Fibroblast of lung (primary cell): ENCODE data around the gene TMC1. TPM values are rescaled to one million over a fixed set of nuclear protein-coding genes. Genes with fewer than 3 reads are reported as not detected.
A peak's percentile ranks its signal among the peaks of the same experiment; 100 is the strongest.
"Not testable (repeated sequence)": the region's sequence is repeated elsewhere in the genome, so short reads cannot be mapped to it uniquely, and the experiment has no call there.

Experiments used
- DNase-seq, 2 donors: peaks; one replicate each; pipeline versions ENCODE4 v3.0.0 to v3.0.0-alpha.2; 2010; ENCODE audit warnings: low read depth in 2 of 2
- H2AFZ ChIP-seq: 2 replicates; pipeline ENCODE4 v1.5.1; 2012; ENCODE audit warnings: low read length, control low read depth, inconsistent platforms
- H3K27ac ChIP-seq: 2 replicates; pipeline ENCODE4 v1.5.1; 2011; ENCODE audit warnings: low read length, control low read depth; ENCODE audit not compliant: insufficient read depth
- H3K27me3 ChIP-seq: 2 replicates; pipeline ENCODE4 v1.5.1; 2011; ENCODE audit warnings: mild to moderate bottlenecking, low read length; ENCODE audit not compliant: control insufficient read depth, insufficient read depth
- H3K36me3 ChIP-seq: 2 replicates; pipeline ENCODE4 v1.5.1; 2011; ENCODE audit warnings: low read length; ENCODE audit not compliant: control insufficient read depth, insufficient read depth
- H3K4me1 ChIP-seq: 2 replicates; pipeline ENCODE4 v1.5.1; 2011; ENCODE audit warnings: low read length; ENCODE audit not compliant: control insufficient read depth, insufficient read depth; ENCODE audit errors: extremely low read depth
- H3K4me2 ChIP-seq: 2 replicates; pipeline ENCODE4 v1.5.1; 2011; ENCODE audit warnings: low read length, control low read depth; ENCODE audit not compliant: insufficient read depth; ENCODE audit errors: extremely low read depth
- H3K4me3 ChIP-seq, 4 experiments: fragments of 200-600 bp in 1 of 4; sonication (generic) in 1 of 4; replicated peaks in 1 of 4; 2 replicates each; pipeline ENCODE4 v1.5.1; 2011 to 2016; ENCODE audit warnings: low read length in 4 of 4, low read depth in 3 of 4, mild to moderate bottlenecking in 3 of 4, control low read depth in 2 of 4, inconsistent platforms in 1 of 4, mixed read lengths in 1 of 4; ENCODE audit not compliant: insufficient read depth in 1 of 4; ENCODE audit errors: control extremely low read depth in 1 of 4
- H3K79me2 ChIP-seq: 2 replicates; pipeline ENCODE4 v1.5.1; 2012; ENCODE audit warnings: mild to moderate bottlenecking, low read length, inconsistent platforms; ENCODE audit not compliant: control insufficient read depth, insufficient read depth
- H3K9ac ChIP-seq: 2 replicates; pipeline ENCODE4 v1.5.1; 2011; ENCODE audit warnings: mild to moderate bottlenecking, low read length, control low read depth; ENCODE audit not compliant: insufficient read depth
- H3K9me3 ChIP-seq: 2 replicates; pipeline ENCODE4 v1.5.1; 2012; ENCODE audit warnings: low read depth, low read length; ENCODE audit not compliant: control insufficient read depth, insufficient read depth
- H4K20me1 ChIP-seq: 2 replicates; pipeline ENCODE4 v1.5.1; 2011; ENCODE audit warnings: low read length; ENCODE audit not compliant: control insufficient read depth, insufficient read depth; ENCODE audit errors: extremely low read depth
- EZH2 ChIP-seq: IDR thresholded peaks from 2 replicates; pipeline ENCODE4 v1.5.1; 2012; ENCODE audit warnings: low read length, control low read depth, mild to moderate bottlenecking; ENCODE audit errors: missing control alignments
- polyA plus RNA-seq, 2 donors: library from polyadenylated mRNA; depleted of rRNA in 1 of 2; stranded (reverse) in 1 of 2; unstranded in 1 of 2; fragments of >200 nt; gene quantifications; 2 replicates each; pipeline ENCODE4 v1.2.1, GENCODE V29; 2011 to 2012; ENCODE audit warnings: missing spikeins in 1 of 2
- total RNA-seq: library from RNA; depleted of rRNA; stranded (reverse); fragments of >200 nt; gene quantifications from 2 replicates; pipeline ENCODE4 v1.2.1, GENCODE V29; 2014
- TF ChIP-seq, protein P1 (sequence below), 2 donors: IDR thresholded peaks in 1 of 2; conservative IDR thresholded peaks in 1 of 2; 1 replicate in 1 of 2; 2 replicates in 1 of 2; pipeline ENCODE4 v1.5.1; 2011 to 2012; ENCODE audit warnings: low read length in 2 of 2, control low read depth in 1 of 2, inconsistent platforms in 1 of 2, low read depth in 1 of 2, mild to moderate bottlenecking in 1 of 2

The TMC1 gene
- total and polyA plus RNA-seq, 2 donors (not counting 1 experiment from before 2014, with no cell fraction given) = 0.27 to 0.33 TPM

- Histone ChIP-seq H3K4me1 (peaks cover 3% of the 10 kb centered on the region), H3K36me3 (no peaks in the 10 kb centered on the region), H3K27ac (no peak overlapping the region), H4K20me1 (no peaks in the 10 kb centered on the region), H2AFZ (peak overlapping the region; percentile 69), H3K9ac (no peak overlapping the region), H3K4me3 (no peak overlapping the region), H3K9me3 (no peaks in the 10 kb centered on the region), H3K4me2 (no peak overlapping the region), H3K27me3 (no peaks in the 10 kb centered on the region), H3K79me2 (no peaks in the 10 kb centered on the region)
- peak; percentile 29 to 30 for DNase-seq
- no peak for TF ChIP-seq EZH2
- TF ChIP-seq, protein P1, sequence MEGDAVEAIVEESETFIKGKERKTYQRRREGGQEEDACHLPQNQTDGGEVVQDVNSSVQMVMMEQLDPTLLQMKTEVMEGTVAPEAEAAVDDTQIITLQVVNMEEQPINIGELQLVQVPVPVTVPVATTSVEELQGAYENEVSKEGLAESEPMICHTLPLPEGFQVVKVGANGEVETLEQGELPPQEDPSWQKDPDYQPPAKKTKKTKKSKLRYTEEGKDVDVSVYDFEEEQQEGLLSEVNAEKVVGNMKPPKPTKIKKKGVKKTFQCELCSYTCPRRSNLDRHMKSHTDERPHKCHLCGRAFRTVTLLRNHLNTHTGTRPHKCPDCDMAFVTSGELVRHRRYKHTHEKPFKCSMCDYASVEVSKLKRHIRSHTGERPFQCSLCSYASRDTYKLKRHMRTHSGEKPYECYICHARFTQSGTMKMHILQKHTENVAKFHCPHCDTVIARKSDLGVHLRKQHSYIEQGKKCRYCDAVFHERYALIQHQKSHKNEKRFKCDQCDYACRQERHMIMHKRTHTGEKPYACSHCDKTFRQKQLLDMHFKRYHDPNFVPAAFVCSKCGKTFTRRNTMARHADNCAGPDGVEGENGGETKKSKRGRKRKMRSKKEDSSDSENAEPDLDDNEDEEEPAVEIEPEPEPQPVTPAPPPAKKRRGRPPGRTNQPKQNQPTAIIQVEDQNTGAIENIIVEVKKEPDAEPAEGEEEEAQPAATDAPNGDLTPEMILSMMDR (conservative IDR thresholded peaks at IDR 0.05 in 1 of 2, IDR thresholded peaks at IDR 0.05 in 1 of 2; ENCODE audit: low read depth in 1 of 2, low read length in 2 of 2) = no peak
These were observed 336.9 kb downstream of the TMC1 start for GRCh38 chr9:72858089-72858912.

DNA sequence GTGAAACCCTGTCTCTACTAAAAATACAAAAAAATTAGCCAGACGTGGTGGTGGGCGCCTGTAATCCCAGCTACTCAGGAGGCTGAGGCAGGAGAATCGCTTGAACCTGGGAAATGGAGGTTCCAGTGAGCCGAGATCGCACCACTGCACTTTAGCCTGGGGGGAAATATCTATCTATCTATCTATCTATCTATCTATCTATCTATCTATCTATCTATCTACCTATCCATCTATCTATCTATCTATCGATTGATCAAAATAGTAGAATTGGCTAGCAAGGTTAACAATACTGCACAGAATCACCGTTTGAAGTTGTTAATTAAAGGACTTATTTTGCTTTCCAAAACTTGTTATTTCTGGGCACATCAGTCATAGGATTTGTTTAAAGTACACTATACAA is 341.4 kb downstream of the TMC1 start:
- not testable (repeated sequence) for H4K20me1 ChIP-seq, H3K9ac ChIP-seq, DNase-seq, H3K4me3 ChIP-seq, H3K4me1 ChIP-seq, H3K79me2 ChIP-seq, H3K9me3 ChIP-seq, H3K4me2 ChIP-seq, H3K36me3 ChIP-seq, H3K27ac ChIP-seq, H3K27me3 ChIP-seq, H2AFZ ChIP-seq

GRCh38 chr9:72863456-72864094 is 342.2 kb downstream of the TMC1 start:
- peak in 1 of 2 donors; percentile 48 for DNase-seq
- Histone ChIP-seq H3K79me2 (no peaks in the 10 kb centered on the region), H4K20me1 (no peaks in the 10 kb centered on the region), H2AFZ (no peak overlapping the region), H3K9ac (no peak overlapping the region), H3K27me3 (no peaks in the 10 kb centered on the region), H3K4me3 (no peak overlapping the region), H3K4me2 (no peak overlapping the region), H3K36me3 (no peaks in the 10 kb centered on the region), H3K9me3 (no peaks in the 10 kb centered on the region), H3K4me1 (no peaks in the 10 kb centered on the region), H3K27ac (no peak overlapping the region)
- TF ChIP-seq, protein P1 (conservative IDR thresholded peaks at IDR 0.05 in 1 of 2, IDR thresholded peaks at IDR 0.05 in 1 of 2; ENCODE audit: low read depth in 1 of 2, low read length in 2 of 2) = no peak
- TF ChIP-seq EZH2 = no peak
